ENCODE data around the gene KRT78.

Gene KRT78

DNA sequence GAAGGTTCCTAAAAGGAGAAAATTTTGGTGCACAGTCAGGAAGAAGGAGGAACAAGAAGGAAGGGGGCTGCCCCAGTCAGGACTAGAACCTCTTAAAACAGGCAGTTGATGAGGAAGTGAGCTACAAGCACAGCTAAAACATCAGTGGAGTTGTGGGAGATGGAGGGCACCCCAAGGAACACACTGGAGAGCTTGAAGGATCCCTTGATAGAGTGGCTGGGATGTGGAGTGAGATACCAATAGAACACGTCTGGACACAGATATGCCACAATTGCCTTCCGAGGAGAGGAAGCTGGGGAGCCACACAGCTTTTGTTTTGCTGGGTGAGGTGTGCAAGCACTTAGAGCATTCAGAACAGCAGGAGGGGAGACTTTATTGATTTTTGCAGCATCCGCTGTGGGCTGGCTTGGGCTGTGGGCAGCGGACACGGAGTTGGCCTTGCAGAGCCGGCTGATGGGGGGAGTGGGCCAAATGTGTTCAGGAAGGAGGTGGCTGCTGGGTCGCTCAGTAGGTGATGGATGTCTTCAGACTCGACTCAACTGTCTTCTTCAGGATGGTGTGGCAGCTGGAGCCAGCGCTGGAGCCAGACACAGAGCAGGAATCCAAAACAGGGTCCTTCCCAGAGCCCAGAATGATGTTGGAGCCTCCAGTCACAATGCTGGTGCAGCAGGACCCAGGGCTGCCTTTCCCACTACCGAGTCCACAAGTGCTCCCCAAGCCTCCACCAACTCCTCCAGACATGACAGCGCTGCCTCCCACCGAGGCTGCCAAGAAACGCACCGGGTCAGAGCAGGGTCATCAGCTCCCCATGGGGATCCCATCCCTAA lies 10.0 kb downstream of the KRT78 start:
- DNase-seq = no peak

DNA sequence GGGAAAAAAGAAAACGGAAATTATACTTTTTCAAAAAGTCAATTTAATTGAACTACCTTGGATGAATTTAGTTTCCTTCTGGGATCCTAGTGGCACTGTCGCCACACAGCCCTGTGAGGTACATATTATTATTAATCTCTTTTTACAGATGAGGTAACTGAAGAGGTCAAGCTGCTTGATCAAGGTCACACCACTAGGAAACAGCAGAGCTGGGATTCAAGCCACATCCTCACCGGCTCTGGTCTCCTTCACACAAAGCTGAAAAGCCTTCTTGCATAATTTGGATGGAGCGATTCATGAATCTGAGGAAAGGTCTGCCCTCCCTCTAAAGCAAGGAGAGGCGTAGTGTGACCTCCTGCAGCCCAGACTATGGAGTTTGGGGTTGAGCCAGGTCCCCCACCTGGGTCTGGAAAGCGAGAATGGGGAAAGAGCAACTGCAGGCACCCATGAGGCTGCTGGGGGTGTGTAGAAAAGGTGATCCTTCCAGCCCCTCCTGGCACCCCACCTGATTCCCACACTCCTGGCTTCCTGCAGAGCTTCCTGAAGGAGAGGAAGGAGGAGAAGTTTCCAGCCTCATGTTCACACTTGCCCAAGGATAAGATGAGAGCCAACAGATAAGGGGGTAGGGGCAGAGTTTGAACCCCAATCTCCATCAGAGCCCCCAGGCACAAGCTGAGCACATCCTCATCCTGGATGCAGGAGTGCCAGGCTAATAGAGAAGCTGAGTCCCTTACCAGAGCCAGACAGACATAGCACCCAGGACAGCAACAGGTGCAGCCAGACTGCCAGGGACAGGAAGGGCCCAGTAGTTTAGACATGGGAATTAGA lies 10.8 kb downstream of the KRT78 start:
- no peak for DNase-seq

DNA sequence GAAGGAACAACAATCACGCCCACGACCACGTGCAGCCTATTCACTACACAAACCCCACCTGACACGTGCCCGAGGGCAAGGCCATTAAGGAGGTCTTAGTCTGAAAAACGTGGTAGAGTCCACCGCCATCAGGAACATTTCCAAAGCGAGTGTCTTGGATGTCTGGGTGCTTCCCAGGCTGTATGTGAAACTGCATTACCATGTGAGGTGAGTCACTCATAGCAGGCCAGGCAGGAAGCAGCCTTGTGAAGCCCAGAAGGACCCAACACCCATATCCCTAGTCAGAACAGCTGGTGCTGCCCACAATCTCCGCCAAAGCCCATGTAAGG lies 11.4 kb downstream of the KRT78 start:
- DNase-seq = no peak

DNA sequence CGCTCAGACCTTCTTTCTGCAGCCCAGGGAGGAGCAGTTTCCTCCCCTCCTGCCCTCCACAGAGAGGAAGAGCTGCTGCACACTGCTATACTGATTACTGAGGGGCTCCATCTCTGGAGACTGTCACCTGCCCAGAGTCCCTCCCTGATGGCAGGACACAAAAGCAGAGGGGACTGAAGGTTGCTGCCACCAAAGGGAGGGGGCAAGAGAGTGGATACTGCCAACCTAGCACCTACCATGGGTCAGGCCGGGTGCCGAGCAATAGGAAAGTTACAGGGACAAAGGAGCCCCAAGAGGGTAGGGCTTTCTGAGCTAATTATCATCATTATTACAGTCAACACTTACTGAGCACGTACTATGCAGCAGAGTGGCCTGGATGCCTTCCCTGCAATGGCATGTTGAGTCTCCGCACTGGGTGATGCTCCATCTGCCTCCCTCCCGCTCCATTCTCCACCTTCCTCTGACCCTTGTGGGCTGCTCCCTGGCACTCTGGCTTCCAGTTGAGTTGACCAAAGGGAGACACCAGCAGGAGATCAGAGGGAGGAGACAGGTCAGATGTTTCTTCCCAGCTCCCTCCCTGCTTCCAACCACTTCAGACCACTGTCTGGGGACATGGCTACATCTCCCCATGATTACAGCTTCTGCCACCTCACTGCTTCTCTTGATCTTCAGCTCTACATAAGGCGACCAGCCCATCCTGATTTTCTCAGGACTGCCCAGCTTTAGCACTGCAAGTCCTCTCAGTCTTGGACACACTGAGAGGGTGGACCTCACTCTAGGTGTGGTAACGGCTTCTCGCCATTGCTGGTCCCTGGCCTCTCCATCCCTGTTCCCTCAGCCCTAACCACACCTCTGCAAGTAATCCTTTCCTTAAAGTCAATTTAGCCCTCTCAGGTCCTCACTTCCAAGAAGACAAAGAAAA lies 12.0 kb downstream of the KRT78 start:
- DNase-seq = no peak

DNA sequence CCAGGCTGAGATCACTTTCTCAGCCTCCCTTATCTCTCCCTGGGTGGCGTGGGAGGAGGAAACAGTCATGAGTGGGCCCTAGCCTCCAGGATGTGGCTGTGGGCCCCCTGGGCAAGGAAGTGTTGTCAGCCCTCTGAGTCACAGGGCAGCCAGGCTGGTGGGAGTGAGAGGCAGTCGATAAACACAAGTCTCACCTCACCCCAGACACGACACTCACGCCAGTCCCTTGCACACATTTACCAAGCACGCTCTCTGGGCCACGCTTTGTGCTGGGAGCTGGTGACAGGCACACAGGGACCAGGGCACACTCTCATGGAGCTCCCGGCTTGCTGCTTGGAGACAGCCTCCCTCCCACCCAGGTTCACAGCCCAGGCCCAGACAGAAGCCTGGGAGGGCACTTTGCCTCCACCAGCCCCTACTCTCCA lies 12.7 kb downstream of the KRT78 start:
- peak; percentile 40 for DNase-seq

DNA sequence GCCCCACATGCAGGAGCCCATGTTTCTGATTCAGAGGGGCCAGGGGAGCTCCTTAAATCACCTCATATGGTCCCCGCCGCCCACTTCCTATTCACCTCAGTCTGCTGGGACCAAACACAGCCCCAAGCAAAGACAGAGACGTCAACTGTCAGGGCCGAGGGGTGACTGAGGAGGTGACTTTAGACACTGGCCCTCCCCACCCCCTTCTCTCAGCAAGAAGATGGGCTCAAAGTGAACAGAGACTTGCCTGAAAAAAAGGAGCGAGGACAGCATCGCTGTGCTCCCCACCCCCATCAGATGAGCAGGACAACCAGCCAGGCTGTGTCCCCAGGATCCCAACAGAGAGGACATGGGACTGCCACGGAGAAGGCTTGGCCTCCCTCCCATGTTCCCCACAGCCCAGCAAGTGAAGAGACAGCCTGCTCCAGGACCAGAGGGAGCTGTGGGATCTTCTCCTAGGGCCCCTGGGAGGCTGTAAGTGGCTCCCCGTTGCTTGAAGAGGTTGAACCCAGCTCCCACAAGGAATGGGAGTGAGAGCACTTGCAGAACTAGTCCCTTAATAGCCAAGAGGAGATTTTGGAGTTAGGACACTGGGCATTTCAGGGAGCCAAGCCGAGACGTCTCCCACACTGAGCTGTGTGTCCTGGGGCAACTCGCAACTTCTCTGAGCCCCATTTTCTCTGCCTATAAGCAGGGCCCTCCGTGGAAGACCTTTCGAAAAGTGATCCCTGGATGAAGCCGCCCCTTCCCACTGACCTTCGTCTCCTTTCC lies 13.3 kb downstream of the KRT78 start:
- no peak for DNase-seq

DNA sequence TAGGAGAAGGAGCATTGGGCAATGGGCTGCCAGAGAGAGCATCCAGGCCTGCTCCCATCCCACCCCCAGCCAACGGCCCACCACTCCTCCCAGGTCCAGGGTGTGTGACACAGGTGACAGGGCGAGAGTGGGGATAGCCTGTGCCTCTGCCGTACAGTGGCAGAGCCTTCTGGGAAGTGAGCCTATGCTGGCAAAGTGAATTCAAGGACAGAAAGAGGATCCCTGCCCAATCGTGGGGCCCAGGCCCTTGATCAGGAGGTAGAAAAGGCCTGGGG lies 14.1 kb downstream of the KRT78 start:
- DNase-seq = no peak

DNA sequence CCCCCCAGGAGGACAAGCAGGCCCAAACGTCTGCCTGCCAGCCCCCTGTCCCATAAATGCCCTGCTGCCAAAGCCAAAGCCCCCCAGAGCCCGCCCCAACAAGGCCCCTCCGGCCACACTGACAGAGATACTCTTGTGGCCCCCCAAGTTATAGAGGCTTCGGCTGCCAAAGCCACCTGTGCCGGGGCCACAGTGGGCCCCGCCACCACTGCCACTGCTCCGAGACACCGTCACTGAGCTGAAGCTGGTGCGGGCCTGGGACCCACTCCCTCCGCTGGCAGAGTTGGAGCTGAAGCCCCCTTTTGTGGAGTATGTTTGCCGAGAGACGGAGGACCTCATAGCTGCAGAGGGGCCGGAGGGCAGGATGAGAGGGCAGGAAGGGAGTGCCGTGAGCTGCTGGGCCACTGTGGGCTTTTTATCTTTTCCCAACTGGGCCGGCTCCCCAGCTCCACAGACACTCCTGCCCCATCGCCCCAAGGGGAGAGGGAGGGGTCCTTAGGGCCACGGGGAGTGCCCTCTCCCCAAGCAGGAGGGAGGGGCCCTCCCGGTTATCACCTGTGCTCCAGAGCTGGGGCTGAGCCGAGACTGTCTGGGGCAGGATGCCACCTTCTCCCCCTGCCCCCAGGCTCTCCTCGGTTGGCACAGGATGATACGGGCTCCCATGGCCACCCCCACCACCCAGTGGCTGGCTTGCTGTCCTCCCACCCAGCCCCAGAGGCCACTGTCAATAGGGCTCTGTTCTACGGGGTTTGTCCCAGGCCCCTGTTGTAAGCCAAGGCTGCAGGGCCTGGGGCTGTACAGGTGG lies 14.7 kb downstream of the KRT78 start, which contains the start of gene KRT79:
Gene KRT79, minus strand, starts transcription at position 390 of the 805 bp plus-strand sequence. Its CDS starts 51 bp downstream, at position 339.
- no peak for DNase-seq

DNA sequence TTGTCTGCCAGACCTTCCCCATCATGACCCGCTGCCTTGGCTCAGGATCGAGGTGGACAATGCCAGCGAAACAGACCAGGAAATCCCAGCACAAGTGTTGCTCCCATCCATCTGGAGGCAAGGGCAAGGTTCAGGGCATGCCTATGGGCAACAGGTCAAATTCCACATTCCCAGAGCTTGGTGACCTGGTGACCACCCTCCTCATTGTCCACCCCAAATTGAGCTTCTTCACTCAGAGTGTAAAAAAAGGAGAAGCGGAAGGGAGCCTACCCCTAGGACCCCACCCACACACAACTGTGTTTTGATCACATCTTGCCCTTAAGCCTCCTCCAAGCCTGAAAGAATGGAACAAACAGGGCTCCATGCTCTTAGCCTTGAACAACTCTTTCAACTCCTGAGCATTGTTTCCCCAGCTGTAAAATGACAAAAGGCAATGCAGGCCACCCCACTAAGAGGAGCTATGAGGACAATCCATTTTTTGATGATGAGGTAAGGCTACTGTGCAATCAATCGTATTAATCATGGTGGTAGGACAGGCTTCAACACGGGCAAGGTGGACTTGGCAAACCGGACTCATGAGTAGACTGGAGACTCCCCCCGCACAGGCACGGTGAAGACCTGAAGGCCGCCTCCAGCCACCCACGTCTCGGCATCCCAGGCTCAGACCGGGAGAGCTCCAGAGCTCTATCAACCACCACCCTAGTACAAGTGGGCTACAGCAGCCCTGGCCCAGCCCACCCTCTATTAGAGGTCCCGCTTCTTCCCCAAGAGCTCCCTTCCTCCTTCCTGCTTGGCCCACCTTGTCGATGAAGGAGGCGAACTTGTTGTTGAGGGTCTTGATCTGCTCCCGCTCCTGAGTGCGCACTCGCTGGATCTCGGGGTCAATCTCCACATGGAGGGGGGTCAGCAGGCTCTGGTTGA lies 15.5 kb downstream of the KRT78 start:
- no peak for DNase-seq

DNA sequence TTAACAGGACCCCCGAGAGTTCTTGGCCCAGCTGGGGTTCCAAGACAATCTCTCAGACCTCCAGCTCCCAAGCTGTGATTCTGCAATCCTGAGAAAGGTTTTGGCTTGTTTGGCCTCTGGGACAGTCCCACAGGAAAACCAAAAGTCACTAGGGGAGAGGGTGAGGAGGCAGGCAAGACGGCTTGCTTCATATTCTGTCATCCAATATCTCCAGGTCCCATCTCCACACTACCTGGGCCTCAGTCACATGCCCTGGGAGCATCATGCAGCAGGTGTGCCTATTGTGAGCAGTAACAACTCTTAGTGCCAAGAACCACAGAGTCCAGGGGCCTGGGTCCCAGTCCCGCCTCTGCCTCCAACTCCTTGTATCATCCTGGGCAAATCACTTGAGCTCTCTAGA lies 16.3 kb downstream of the KRT78 start:
- DNase-seq = no peak

DNA sequence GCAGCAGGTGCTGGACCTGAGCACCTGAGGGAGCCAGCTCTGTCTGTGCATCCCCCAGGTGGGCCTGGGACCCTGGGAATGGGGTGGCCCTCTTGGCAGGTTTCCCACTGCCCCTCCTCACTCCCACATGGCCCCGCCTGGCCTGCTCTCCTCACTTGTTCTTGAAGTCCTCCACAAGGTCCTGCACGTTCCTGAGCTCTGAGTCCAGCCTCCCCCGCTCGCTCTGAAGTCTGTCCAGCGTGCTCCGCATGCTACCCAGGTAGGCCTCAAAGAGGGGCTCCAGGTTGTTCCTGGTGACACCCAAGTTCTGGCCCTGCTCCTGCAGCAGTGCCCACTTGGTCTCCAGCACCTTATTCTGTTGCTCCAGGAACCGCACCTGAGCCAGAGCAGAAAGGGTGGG lies 17.5 kb downstream of the KRT78 start:
- DNase-seq = no peak

DNA sequence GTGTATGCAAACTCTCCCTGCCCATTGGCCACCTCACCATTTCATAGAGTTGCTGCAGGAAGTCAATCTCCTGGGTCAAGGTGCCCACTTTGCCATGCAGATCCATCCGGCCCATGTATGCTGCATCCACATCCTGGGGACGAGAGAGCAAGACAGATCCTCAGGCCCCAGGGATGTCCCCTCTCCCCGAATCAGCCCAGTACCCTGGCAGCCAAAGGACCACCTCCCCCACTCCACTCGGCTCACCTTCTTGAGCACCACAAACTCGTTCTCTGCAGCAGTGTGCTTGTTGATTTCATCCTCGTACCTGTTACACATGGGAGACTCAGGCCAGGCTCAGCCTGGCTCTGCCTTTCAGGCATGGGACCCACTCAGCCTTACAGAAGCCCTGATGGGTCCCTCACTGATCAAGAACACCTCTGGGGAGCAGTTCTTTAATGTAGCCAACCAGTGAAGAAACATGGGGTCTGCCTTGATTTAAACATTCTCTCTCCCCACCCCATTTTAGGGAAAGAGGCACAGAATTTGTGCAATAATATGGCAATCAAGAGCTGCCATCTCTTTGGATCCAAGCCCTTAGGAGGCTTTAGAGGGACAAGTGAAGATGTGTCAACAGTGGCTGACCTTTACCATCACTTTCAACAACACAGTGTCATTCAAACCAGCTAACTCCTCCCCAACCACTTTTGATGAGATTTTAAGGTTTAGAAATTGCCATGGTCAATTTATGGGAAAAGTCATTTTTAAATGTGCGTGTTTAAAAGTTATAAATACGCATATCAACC lies 18.6 kb downstream of the KRT78 start:
- no peak for DNase-seq

DNA sequence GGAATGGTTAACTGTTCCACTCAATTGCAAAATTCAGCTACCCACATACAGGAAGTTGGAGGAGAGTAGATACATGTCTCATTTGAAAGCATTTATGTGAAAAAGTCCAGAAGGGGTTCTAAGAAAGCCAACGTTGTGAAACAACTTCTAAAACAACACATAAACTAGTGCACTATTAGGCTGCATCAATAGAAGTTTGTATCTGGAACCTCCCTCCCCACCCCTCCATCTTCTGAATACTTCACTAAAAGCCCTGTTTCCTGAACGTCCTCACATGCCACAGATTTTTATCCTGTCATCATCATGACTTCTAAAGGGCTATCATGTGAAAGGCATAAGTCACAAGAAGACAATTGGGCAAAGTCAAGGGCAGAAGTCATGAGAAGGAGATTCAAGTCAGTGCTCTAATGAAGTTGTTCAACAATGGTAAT lies 20.2 kb downstream of the KRT78 start:
- no peak for DNase-seq

DNA sequence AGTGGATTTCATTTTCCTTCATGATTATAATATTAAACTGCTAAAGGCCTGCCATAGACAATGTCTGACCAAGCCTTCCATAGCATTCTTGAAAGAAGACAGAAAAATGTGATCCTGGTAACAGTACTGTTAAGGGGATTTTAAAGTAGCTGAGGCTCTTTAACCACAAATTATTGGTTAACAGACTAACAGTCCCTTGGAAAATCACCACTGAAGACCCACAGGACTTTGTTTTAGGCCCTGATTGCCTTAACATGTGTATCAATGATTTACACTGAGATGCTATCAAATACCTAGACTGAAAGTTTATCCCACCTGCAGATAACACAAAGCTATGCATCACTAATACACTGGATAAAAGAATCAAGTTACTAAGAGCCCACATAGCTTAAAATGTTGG lies 20.6 kb downstream of the KRT78 start:
- no peak for DNase-seq

DNA sequence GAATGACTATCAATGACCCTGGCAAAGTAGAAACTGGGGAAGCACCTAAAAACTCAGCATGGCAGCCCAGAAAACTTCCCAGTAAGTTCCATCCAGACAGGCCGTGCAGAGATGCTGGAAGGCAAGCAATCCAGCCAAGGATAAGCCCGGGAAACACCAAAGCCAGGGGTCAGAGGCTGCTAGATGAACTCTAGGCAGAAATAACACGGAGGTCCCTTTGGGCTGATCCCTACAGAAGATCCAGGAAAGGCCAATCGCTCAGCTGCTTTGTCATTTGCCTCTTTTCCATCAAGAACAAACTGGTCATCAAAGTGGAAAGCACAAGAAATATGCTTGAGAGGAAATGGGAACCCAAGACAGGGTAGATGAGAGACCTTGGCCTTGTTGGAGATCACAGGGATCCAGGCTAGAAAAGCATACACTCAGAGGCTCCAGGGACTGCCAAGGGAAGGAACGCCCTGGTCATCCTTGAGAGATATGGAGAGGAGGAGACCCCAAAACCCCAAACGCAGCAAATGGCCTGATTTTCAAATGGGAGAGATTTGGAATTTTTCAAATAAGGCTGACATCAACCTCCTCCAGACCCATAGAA lies 21.2 kb downstream of the KRT78 start:
- DNase-seq = no peak

DNA sequence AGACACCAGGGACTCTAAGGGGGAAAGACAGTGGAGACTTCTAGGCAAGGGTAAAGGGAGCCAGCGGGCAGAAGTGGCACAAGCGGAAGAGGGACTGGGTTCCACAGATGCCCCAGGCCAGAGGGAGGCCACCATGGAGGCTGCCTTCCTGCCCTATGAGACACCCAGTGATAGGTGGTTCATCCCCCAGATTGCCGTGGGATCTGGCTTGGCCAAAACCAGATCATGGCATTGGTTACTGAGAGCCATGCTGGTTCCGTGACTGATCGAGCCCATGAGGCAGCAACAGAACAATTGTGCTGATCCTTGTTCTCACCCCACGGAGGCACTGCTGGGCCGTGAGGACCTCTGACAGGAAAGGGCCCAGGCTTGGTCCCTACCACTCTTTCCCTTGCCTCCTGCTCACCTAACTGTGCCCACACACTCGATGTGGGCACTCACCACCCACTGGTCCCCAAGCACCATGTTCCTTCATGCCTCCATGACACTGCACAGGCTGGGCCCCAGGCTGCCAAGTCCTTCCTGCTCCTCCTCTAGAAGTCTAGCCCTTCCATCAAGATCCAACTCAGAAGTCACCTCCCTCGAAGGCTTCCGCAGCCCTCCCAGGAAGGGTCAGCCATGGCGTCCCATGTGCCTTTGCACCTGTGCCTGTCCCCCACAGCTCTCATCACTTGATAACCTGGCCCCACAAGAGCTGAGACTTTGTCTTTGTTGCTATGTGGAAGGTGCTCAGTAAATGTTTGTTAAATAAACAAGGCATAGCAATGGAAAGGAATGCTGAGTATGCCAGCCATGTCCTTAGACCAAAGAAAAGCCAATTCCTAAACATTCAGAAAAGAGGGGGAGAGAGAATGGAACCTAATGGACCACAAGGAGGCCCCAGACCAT lies 21.9 kb downstream of the KRT78 start:
- no peak for DNase-seq

DNA sequence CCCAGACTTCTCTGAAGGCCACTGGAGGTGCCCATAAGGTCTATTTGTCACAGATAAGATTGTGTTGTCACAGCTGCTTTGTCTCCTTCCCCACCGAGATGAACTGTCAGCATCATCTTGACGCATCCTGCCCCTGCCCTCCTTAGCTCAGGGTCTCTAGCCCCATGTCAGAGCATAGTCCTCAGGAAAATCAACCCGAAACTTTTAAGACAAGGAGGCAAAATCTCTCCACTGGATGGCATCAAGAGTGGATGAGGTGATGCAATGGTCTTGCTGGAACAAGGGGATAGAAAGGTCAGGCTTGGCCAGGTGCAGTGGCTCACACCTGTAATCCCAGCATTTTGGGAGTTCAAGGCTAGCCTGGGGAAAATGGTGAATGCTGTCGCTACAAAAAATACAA lies 22.8 kb downstream of the KRT78 start:
- no peak for DNase-seq

DNA sequence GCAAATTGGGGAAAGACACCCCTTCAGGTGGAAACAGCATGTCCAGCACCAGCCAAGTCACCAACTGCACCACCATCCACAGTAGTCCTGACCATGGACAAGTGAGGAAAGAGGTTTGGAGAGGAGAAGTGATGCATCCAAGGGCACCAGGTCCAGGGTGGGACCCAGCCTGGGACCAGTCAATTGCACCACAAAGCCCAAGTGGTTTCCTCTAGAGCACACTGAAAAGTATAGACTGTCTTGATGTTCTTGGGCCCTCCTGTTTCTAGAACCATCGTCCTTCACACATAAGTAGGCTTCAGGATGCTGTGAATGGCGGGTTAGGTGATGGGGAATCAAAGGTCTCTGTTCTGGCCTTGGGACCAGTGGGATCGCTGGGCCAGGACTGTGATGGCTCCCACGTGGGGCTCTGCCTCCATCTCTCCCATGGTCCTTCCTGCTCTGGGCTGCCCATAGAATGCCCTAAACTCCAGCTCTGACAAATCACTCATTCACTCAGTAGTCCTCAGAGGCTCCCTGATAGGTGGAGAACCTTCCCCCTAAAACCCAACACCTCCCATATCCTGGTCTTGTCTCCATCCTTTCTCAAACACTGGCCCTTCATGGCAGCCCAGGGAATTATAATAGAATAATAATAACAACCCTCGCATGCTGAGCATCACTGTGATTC lies 23.9 kb downstream of the KRT78 start:
- DNase-seq = no peak
